ENCODE data around the gene COL26A1. TPM values are rescaled to one million over a fixed set of nuclear protein-coding genes. Genes with fewer than 3 reads are reported as not detected.

Gene COL26A1
- total RNA-seq, 1 experiment from 2014 or later, result 42.6 TPM

DNA sequence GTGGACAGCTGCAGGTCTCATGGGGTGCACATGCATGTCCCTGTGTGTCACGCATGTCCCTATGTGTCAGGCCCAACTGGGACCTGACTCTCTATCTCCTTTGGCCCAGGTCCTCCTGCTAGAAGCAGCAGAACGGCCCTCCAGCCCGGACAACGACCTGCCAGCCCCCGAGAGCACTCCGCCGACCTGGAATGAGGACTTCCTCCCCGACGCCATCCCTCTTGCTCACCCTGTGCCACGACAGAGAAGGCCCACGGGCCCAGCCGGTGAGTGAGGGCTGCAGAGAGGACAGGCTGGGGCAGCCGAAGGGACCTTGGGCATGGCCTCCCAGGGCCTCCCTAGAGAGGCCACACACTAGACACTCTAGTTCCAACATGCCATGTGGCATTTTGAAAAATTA is 177.1 kb downstream of the COL26A1 start:
- Histone ChIP-seq H2AFZ (ENCODE audit: low read length) (no peak overlapping the region), H3K4me2 (ENCODE audit: insufficient read depth, insufficient read length, low read length) (no peak overlapping the region), H3K14ac (ENCODE audit: insufficient read depth, low read length) (no peak overlapping the region), H4K5ac (ENCODE audit: insufficient read length, low read depth, low read length) (no peak overlapping the region), H4K91ac (ENCODE audit: insufficient read length, low read depth, low read length) (no peak overlapping the region), H3K9me3 (ENCODE audit: control insufficient read depth, low read depth, low read length) (no peaks in the 10 kb centered on the region), H2BK15ac (ENCODE audit: low read depth, low read length) (no peak overlapping the region), H2BK5ac (ENCODE audit: insufficient read length, low read length) (no peak overlapping the region), H2AK5ac (ENCODE audit: insufficient read length, low read length) (no peak overlapping the region), H3K56ac (ENCODE audit: insufficient read length, low read depth, low read length) (no peak overlapping the region), H3K23me2 (ENCODE audit: insufficient read length, low read depth, low read length, poor library complexity, severe bottlenecking) (no peaks in the 10 kb centered on the region), H3K18ac (ENCODE audit: insufficient read length, low read depth, low read length) (no peak overlapping the region), H3K4ac (ENCODE audit: low read depth, low read length) (no peak overlapping the region), H3K27me3 (ENCODE audit: insufficient read depth, low read length) (no peaks in the 10 kb centered on the region), H3T11ph (ENCODE audit: low read length) (no peak overlapping the region), H4K8ac (replicated peaks; ENCODE audit: insufficient read length, low read depth, low read length) (no peak overlapping the region), H2BK12ac (ENCODE audit: insufficient read length, low read depth, low read length) (no peak overlapping the region), H2BK20ac (ENCODE audit: low read depth, low read length, poor library complexity, severe bottlenecking) (no peak overlapping the region), H4K20me1 (ENCODE audit: control insufficient read depth, insufficient read depth, insufficient read length) (no peaks in the 10 kb centered on the region), H3K79me2 (ENCODE audit: insufficient read depth, low read length) (no peaks in the 10 kb centered on the region), H2BK120ac (ENCODE audit: low read depth, low read length, poor library complexity, severe bottlenecking) (no peak overlapping the region), H3K27ac (ENCODE audit: insufficient read length, low read depth, low read length) (no peak overlapping the region), H3K23ac (ENCODE audit: insufficient read length, low read depth, low read length) (no peak overlapping the region), H3K9ac (ENCODE audit: extremely low read depth, insufficient read length, low read length) (no peak overlapping the region), H3K79me1 (ENCODE audit: insufficient read depth, low read depth, low read length, poor library complexity, severe bottlenecking) (no peaks in the 10 kb centered on the region), H3K4me1 (ENCODE audit: insufficient read depth, low read length) (no peaks in the 10 kb centered on the region)
- H3K9me3 Mint-ChIP-seq, result no peaks in the 10 kb centered on the region
- H3K27me3 Mint-ChIP-seq (ENCODE audit: low read depth), result no peaks in the 10 kb centered on the region
- no peak overlapping the region for H3K4me3 Mint-ChIP-seq
- H3K36me3 Mint-ChIP-seq (ENCODE audit: insufficient read depth in 1 of 3, low read depth in 3 of 3), result peaks cover 0 to 7% (median 0%) of the 10 kb centered on the region in 3 experiments; a peak in 2 of 7 replicates
- no peak overlapping the region for H3K27ac Mint-ChIP-seq
- H3K4me1 Mint-ChIP-seq, result peaks cover 2 to 15% of the 10 kb centered on the region in 2 experiments
- DNase-seq, result no peak
- no CpG with 5 or more reads among the region's 13 CpGs for WGBS (ENCODE audit: extremely low coverage, insufficient read length, low lambda C conversion rate)
- TF ChIP-seq, protein P1, sequence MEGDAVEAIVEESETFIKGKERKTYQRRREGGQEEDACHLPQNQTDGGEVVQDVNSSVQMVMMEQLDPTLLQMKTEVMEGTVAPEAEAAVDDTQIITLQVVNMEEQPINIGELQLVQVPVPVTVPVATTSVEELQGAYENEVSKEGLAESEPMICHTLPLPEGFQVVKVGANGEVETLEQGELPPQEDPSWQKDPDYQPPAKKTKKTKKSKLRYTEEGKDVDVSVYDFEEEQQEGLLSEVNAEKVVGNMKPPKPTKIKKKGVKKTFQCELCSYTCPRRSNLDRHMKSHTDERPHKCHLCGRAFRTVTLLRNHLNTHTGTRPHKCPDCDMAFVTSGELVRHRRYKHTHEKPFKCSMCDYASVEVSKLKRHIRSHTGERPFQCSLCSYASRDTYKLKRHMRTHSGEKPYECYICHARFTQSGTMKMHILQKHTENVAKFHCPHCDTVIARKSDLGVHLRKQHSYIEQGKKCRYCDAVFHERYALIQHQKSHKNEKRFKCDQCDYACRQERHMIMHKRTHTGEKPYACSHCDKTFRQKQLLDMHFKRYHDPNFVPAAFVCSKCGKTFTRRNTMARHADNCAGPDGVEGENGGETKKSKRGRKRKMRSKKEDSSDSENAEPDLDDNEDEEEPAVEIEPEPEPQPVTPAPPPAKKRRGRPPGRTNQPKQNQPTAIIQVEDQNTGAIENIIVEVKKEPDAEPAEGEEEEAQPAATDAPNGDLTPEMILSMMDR (conservative IDR thresholded peaks at IDR 0.05), result no peak
